H9 (cell line): ENCODE measurements around the gene LARP7. TPM values are rescaled to one million over a fixed set of nuclear protein-coding genes. Genes with fewer than 3 reads are reported as not detected.

Experiments
- DNase-seq: peaks from one replicate; pipeline ENCODE4 v3.0.0-alpha.2; 2017
- H2AFZ ChIP-seq: one replicate; pipeline ENCODE4 v1.6.1; 2013; ENCODE audit warnings: mild to moderate bottlenecking, low read length, control low read depth, moderate library complexity
- H2AK5ac ChIP-seq: 2 replicates; pipeline ENCODE4 v1.6.1; 2013; ENCODE audit warnings: low read length, control low read depth, mixed read lengths; ENCODE audit not compliant: insufficient read length
- H2BK120ac ChIP-seq: one replicate; pipeline ENCODE4 v1.6.1; 2013; ENCODE audit warnings: low read depth, mild to moderate bottlenecking, low read length, control low read depth, inconsistent platforms; ENCODE audit not compliant: poor library complexity, severe bottlenecking
- H2BK12ac ChIP-seq: 2 replicates; pipeline ENCODE4 v1.6.1; 2013; ENCODE audit warnings: low read length, control low read depth, mixed read lengths, low read depth; ENCODE audit not compliant: insufficient read length
- H2BK15ac ChIP-seq: 2 replicates; pipeline ENCODE4 v1.6.1; 2013; ENCODE audit warnings: low read depth, low read length, control low read depth
- H2BK20ac ChIP-seq: one replicate; pipeline ENCODE4 v1.6.1; 2013; ENCODE audit warnings: low read depth, mild to moderate bottlenecking, low read length, control low read depth, inconsistent platforms; ENCODE audit not compliant: poor library complexity, severe bottlenecking
- H2BK5ac ChIP-seq: 2 replicates; pipeline ENCODE4 v1.6.1; 2013; ENCODE audit warnings: low read length, control low read depth, mixed read lengths; ENCODE audit not compliant: insufficient read length
- H3K14ac ChIP-seq: 2 replicates; pipeline ENCODE4 v1.6.1; 2013; ENCODE audit warnings: low read length, control low read depth; ENCODE audit not compliant: insufficient read depth
- H3K18ac ChIP-seq: 2 replicates; pipeline ENCODE4 v1.6.1; 2013; ENCODE audit warnings: low read depth, mild to moderate bottlenecking, mixed read lengths, low read length, control low read depth; ENCODE audit not compliant: insufficient read length
- H3K23ac ChIP-seq: 2 replicates; pipeline ENCODE4 v1.6.1; 2013; ENCODE audit warnings: low read length, control low read depth, mixed read lengths, low read depth; ENCODE audit not compliant: insufficient read length
- H3K23me2 ChIP-seq: 2 replicates; pipeline ENCODE4 v1.6.1; 2013; ENCODE audit warnings: low read depth, mild to moderate bottlenecking, mixed read lengths, low read length, control low read depth; ENCODE audit not compliant: insufficient read length, poor library complexity, severe bottlenecking
- H3K27ac ChIP-seq: 2 replicates; pipeline ENCODE4 v1.5.1; 2013; ENCODE audit warnings: low read length, control low read depth, mixed read lengths, low read depth; ENCODE audit not compliant: insufficient read length
- H3K27me3 ChIP-seq: 2 replicates; pipeline ENCODE4 v1.6.1; 2013; ENCODE audit warnings: low read length, control low read depth, inconsistent platforms; ENCODE audit not compliant: insufficient read depth
- H3K4ac ChIP-seq: 2 replicates; pipeline ENCODE4 v1.6.1; 2013; ENCODE audit warnings: low read depth, mild to moderate bottlenecking, control low read depth, inconsistent platforms, low read length, moderate library complexity
- H3K4me1 ChIP-seq: 2 replicates; pipeline ENCODE4 v1.6.1; 2013; ENCODE audit warnings: low read length, control low read depth, inconsistent platforms; ENCODE audit not compliant: insufficient read depth
- H3K4me2 ChIP-seq: 2 replicates; pipeline ENCODE4 v1.6.1; 2013; ENCODE audit warnings: low read length, control low read depth, mixed read lengths; ENCODE audit not compliant: insufficient read length, insufficient read depth
- H3K56ac ChIP-seq: 2 replicates; pipeline ENCODE4 v1.6.1; 2013; ENCODE audit warnings: low read depth, mild to moderate bottlenecking, mixed read lengths, low read length, control low read depth; ENCODE audit not compliant: insufficient read length
- H3K79me1 ChIP-seq: 2 replicates; pipeline ENCODE4 v1.6.1; 2013; ENCODE audit warnings: low read depth, mild to moderate bottlenecking, moderate library complexity, low read length, control low read depth, inconsistent platforms; ENCODE audit not compliant: insufficient read depth, poor library complexity, severe bottlenecking
- H3K79me2 ChIP-seq: 2 replicates; pipeline ENCODE4 v1.6.1; 2013; ENCODE audit warnings: low read length, control low read depth, inconsistent platforms; ENCODE audit not compliant: insufficient read depth
- H3K9ac ChIP-seq: 2 replicates; pipeline ENCODE4 v1.6.1; 2013; ENCODE audit warnings: low read length, control low read depth, mixed read lengths; ENCODE audit not compliant: insufficient read length; ENCODE audit errors: extremely low read depth
- H3K9me3 ChIP-seq: one replicate; pipeline ENCODE4 v1.6.1; 2013; ENCODE audit warnings: low read depth, low read length, inconsistent platforms; ENCODE audit not compliant: control insufficient read depth
- H3T11ph ChIP-seq: one replicate; pipeline ENCODE4 v1.6.1; 2013; ENCODE audit warnings: mild to moderate bottlenecking, low read length, control low read depth, inconsistent platforms
- H4K20me1 ChIP-seq: one replicate; pipeline ENCODE4 v1.6.1; 2013; ENCODE audit not compliant: control insufficient read depth, insufficient read length, insufficient read depth
- H4K5ac ChIP-seq: 2 replicates; pipeline ENCODE4 v1.6.1; 2013; ENCODE audit warnings: low read depth, mild to moderate bottlenecking, mixed read lengths, low read length, control low read depth; ENCODE audit not compliant: insufficient read length
- H4K8ac ChIP-seq: replicated peaks from 2 replicates; pipeline ENCODE4 v1.6.1; 2013; ENCODE audit warnings: low read length, control low read depth, mixed read lengths, low read depth; ENCODE audit not compliant: insufficient read length
- H4K91ac ChIP-seq: 2 replicates; pipeline ENCODE4 v1.6.1; 2013; ENCODE audit warnings: low read depth, mild to moderate bottlenecking, moderate library complexity, mixed read lengths, low read length, control low read depth; ENCODE audit not compliant: insufficient read length
- H3K27ac Mint-ChIP-seq, 3 experiments: 2 replicates in 2 of 3; 3 replicates in 1 of 3; pipeline ENCODE4 v1.8.0; 2020 to 2021; ENCODE audit warnings: mixed read lengths in 3 of 3, mild to moderate bottlenecking in 1 of 3, moderate library complexity in 1 of 3
- H3K27me3 Mint-ChIP-seq: 2 replicates; pipeline ENCODE4 v1.8.0; 2021; ENCODE audit warnings: low read depth, mild to moderate bottlenecking, moderate library complexity, mixed read lengths
- H3K36me3 Mint-ChIP-seq, 3 experiments: 2 replicates in 2 of 3; 3 replicates in 1 of 3; pipeline ENCODE4 v1.8.0; 2020 to 2021; ENCODE audit warnings: low read depth in 3 of 3, mixed read lengths in 3 of 3; ENCODE audit not compliant: insufficient read depth in 1 of 3
- H3K4me1 Mint-ChIP-seq, 2 experiments: 2 replicates each; pipeline ENCODE4 v1.8.0; 2020; ENCODE audit warnings: mixed read lengths in 2 of 2
- H3K4me3 Mint-ChIP-seq, 2 experiments: 2 replicates in 1 of 2; 3 replicates in 1 of 2; pipeline ENCODE4 v1.8.0; 2020 to 2021; ENCODE audit warnings: mild to moderate bottlenecking in 2 of 2, mixed read lengths in 2 of 2, moderate library complexity in 1 of 2
- H3K9me3 Mint-ChIP-seq, 2 experiments: 2 replicates in 1 of 2; 3 replicates in 1 of 2; pipeline ENCODE4 v1.8.0; 2020; ENCODE audit warnings: mild to moderate bottlenecking in 2 of 2, mixed read lengths in 2 of 2, moderate library complexity in 1 of 2
- CTCF ChIP-seq: fragments of 200-600 bp; sonication (generic); conservative IDR thresholded peaks from 3 replicates; pipeline ENCODE4 v1.8.0; 2021; ENCODE audit warnings: antibody characterized with exemption, mild to moderate bottlenecking
- WGBS: extraction: QIAGEN DNeasy Blood & Tissue Kit; methylation state at CpG from one replicate; pipeline ENCODE4 v1.1.7; 2013; ENCODE audit warnings: missing lambda C conversion rate, low lambda C conversion rate, mixed read lengths; ENCODE audit not compliant: insufficient read length; ENCODE audit errors: extremely low coverage; 5-methylcytosine and 5-hydroxymethylcytosine counted together
- total RNA-seq: library from RNA; stranded (reverse); gene quantifications from 2 replicates; pipeline ENCODE4 v1.2.1, GENCODE V29; 2021

LARP7 gene
- total RNA-seq, 1 experiment from 2014 or later = 37.0 TPM

GRCh38 chr4:112626228-112626627 is 10.7 kb upstream of the LARP7 start:
- no peak overlapping the region for H2BK5ac ChIP-seq
- H3K4me2 ChIP-seq = no peak overlapping the region
- DNase-seq = no peak
- no peak overlapping the region for H2BK120ac ChIP-seq
- no peak overlapping the region for H4K91ac ChIP-seq
- Mint-ChIP-seq H3K4me1 (no peaks in the 10 kb centered on the region), H3K9me3 (no peaks in the 10 kb centered on the region), H3K27me3 (no peaks in the 10 kb centered on the region), H3K36me3 (peaks cover 16 to 51% (median 48%) of the 10 kb centered on the region in 3 experiments; a peak in 6 of 7 replicates), H3K4me3 (no peak overlapping the region), H3K27ac (no peak overlapping the region)
- H3K79me2 ChIP-seq = no peaks in the 10 kb centered on the region
- no peaks in the 10 kb centered on the region for H3K9me3 ChIP-seq
- no peak overlapping the region for H3K27ac ChIP-seq
- H2BK12ac ChIP-seq = no peak overlapping the region
- no peak overlapping the region for H3K14ac ChIP-seq
- no peak overlapping the region for H3K4ac ChIP-seq
- no peaks in the 10 kb centered on the region for H4K20me1 ChIP-seq
- no peak overlapping the region for H2AFZ ChIP-seq
- no peak overlapping the region for H2BK20ac ChIP-seq
- no peak overlapping the region for H4K8ac ChIP-seq
- no peak overlapping the region for H3K56ac ChIP-seq
- no CpG with 5 or more reads among the region's 4 CpGs for WGBS
- no peaks in the 10 kb centered on the region for H3K4me1 ChIP-seq
- H3K23ac ChIP-seq = no peak overlapping the region
- no peaks in the 10 kb centered on the region for H3K23me2 ChIP-seq
- no peaks in the 10 kb centered on the region for H3K27me3 ChIP-seq
- no peak overlapping the region for H3K18ac ChIP-seq
- no peak overlapping the region for H2BK15ac ChIP-seq
- TF ChIP-seq CTCF = no peak
- no peak overlapping the region for H3K9ac ChIP-seq
- H4K5ac ChIP-seq = no peak overlapping the region
- no peaks in the 10 kb centered on the region for H3K79me1 ChIP-seq
- H3T11ph ChIP-seq = no peak overlapping the region
- no peak overlapping the region for H2AK5ac ChIP-seq
